ENCODE measurements around the gene CDC42BPA. TPM values are rescaled to one million over a fixed set of nuclear protein-coding genes. Genes with fewer than 3 reads are reported as not detected.
A peak's percentile ranks its signal among the peaks of the same experiment; 100 is the strongest.
"Not testable (repeated sequence)": the region's sequence is repeated elsewhere in the genome, so short reads cannot be mapped to it uniquely, and the experiment has no call there.

The CDC42BPA gene
- total and polyA plus RNA-seq, 7 experiments from 2014 or later: 0.05 to 2.0 (median 1.2) TPM; not detected in 1

GRCh38 chr1:226960256-226960655 is 358.0 kb downstream of the CDC42BPA start:
- ChIA-PET CTCF (no interaction called here), POLR2A (no interaction called here)
- peaks cover 0 to 15% (median 0%) of the 10 kb centered on the region in 11 donors for H3K9me3 Mint-ChIP-seq
- H3K36me3 Mint-ChIP-seq: peaks cover 0 to 30% (median 25%) of the 10 kb centered on the region in 5 donors
- intact Hi-C loops (cut with micrococcal nuclease): no loop called here
- H3K4me1 Mint-ChIP-seq: peaks cover 3 to 30% (median 24%) of the 10 kb centered on the region in 7 donors
- no peaks in the 10 kb centered on the region for H3K9me3 ChIP-seq (ENCODE audit: control insufficient read depth in 2 of 3, low read length in 3 of 3)
- H3K4me3 ChIP-seq (ENCODE audit: low read length): no peak overlapping the region
- H3K4me1 ChIP-seq (ENCODE audit: control insufficient read depth in 2 of 2, insufficient read depth in 2 of 2, low read length in 2 of 2): peaks cover 0 to 8% of the 10 kb centered on the region in 2 donors
- DNase-seq (no peak), ATAC-seq (peak; percentile 34)
- H3K27ac Mint-ChIP-seq: no peak overlapping the region
- no peaks in the 10 kb centered on the region for H3K27me3 Mint-ChIP-seq
- peaks cover 0 to 41% (median 0%) of the 10 kb centered on the region in 3 experiments for H3K36me3 ChIP-seq (ENCODE audit: control insufficient read depth in 2 of 3, insufficient read depth in 3 of 3, low read length in 3 of 3)
- no peak overlapping the region for H3K4me3 Mint-ChIP-seq
- no peaks in the 10 kb centered on the region for H3K27me3 ChIP-seq (ENCODE audit: control insufficient read depth in 2 of 2, insufficient read depth in 2 of 2, low read length in 2 of 2)
- H3K27ac ChIP-seq (ENCODE audit: low read depth, low read length): no peak overlapping the region

DNA sequence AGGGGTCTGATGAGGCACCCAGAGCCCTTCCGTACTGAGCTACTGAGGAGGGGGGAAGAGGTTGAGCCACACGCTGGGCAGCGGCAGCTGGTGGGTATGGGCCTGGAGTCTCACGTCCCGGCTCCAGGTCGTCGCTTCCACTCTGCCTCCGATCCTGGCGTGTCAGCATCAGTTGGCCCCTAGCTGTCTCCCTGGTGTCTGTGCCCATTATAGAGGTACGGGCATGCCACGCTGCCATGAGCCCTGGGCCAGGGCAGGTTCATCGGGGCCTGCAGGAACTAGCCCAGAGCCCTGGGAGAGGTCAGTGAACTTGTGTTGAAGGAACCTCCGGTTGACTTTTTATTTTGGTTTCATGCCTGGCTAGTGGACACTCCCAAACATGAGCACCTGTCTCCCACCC is 360.0 kb downstream of the CDC42BPA start:
- H3K9me3 Mint-ChIP-seq: peaks cover 0 to 19% (median 0%) of the 10 kb centered on the region in 11 donors
- H3K36me3 Mint-ChIP-seq: peaks cover 0 to 34% (median 31%) of the 10 kb centered on the region in 5 donors
- H3K27me3 ChIP-seq (ENCODE audit: control insufficient read depth in 2 of 2, insufficient read depth in 2 of 2, low read length in 2 of 2): no peaks in the 10 kb centered on the region
- peaks cover 0 to 25% (median 0%) of the 10 kb centered on the region in 3 experiments for H3K36me3 ChIP-seq (ENCODE audit: control insufficient read depth in 2 of 3, insufficient read depth in 3 of 3, low read length in 3 of 3)
- H3K27ac ChIP-seq (ENCODE audit: low read depth, low read length): no peak overlapping the region
- no peak overlapping the region for H3K4me3 ChIP-seq (ENCODE audit: low read length)
- DNase-seq: no peak
- no peaks in the 10 kb centered on the region for H3K9me3 ChIP-seq (ENCODE audit: control insufficient read depth in 2 of 3, low read length in 3 of 3)
- H3K4me1 ChIP-seq (ENCODE audit: control insufficient read depth in 2 of 2, insufficient read depth in 2 of 2, low read length in 2 of 2): peaks cover 0 to 8% of the 10 kb centered on the region in 2 donors
- ChIA-PET POLR2A (interaction anchor here (1.1 kb wide), 1 partner anchor 18 kb away, joined by 4 read pairs; the partner anchor contains the start of gene COQ8A), CTCF (no interaction called here)
- peak overlapping the region in 2 of 9 donors; percentile 36 to 85 for H3K27ac Mint-ChIP-seq
- no peaks in the 10 kb centered on the region for H3K27me3 Mint-ChIP-seq
- ATAC-seq: no peak
- H3K4me1 Mint-ChIP-seq: peaks cover 2 to 40% (median 33%) of the 10 kb centered on the region in 7 donors
- peak overlapping the region in 1 of 10 donors; percentile 18 for H3K4me3 Mint-ChIP-seq
- intact Hi-C loops (cut with micrococcal nuclease): no loop called here

DNA sequence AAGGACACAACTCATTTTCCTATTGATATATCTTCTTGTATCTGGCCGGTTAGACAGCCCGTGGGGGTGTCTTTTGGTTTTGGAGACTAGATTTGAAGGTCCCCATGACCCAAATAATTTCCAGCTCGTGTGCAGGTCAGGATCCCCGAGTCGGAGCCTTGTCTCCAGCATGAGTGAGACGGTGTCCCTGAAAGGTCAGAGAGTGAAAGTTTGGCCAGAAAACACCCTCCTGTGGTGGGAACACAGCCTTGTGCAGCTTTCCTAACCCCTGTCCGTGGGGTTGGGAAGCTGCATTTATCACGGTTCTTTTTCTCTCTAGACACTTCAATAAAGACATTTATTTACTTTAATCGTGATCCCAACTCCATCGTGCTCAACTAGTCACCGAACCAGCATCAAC is 360.6 kb downstream of the CDC42BPA start:
- peaks cover 0 to 8% of the 10 kb centered on the region in 2 donors for H3K4me1 ChIP-seq (ENCODE audit: control insufficient read depth in 2 of 2, insufficient read depth in 2 of 2, low read length in 2 of 2)
- ATAC-seq (no peak), DNase-seq (no peak)
- peak overlapping the region in 2 of 10 donors; percentile 18 to 27 for H3K4me3 Mint-ChIP-seq
- no peak overlapping the region for H3K4me3 ChIP-seq (ENCODE audit: low read length)
- intact Hi-C loops (cut with micrococcal nuclease): no loop called here
- ChIA-PET CTCF (interaction anchor here (0.6 kb wide), 1 partner anchor 510 kb away, joined by 3 read pairs; no protein-coding TSS in a partner anchor), POLR2A (no interaction called here)
- peaks cover 0 to 34% (median 32%) of the 10 kb centered on the region in 5 donors for H3K36me3 Mint-ChIP-seq
- peaks cover 0 to 19% (median 0%) of the 10 kb centered on the region in 3 experiments for H3K36me3 ChIP-seq (ENCODE audit: control insufficient read depth in 2 of 3, insufficient read depth in 3 of 3, low read length in 3 of 3)
- H3K27ac ChIP-seq (ENCODE audit: low read depth, low read length): no peak overlapping the region
- H3K9me3 ChIP-seq (ENCODE audit: control insufficient read depth in 2 of 3, low read length in 3 of 3): no peaks in the 10 kb centered on the region
- H3K27me3 Mint-ChIP-seq: no peaks in the 10 kb centered on the region
- H3K27ac Mint-ChIP-seq: peak overlapping the region in 4 of 9 donors; percentile 27 to 83 (median 32)
- H3K4me1 Mint-ChIP-seq: peaks cover 2 to 41% (median 37%) of the 10 kb centered on the region in 7 donors
- peaks cover 0 to 19% (median 0%) of the 10 kb centered on the region in 11 donors for H3K9me3 Mint-ChIP-seq
- H3K27me3 ChIP-seq (ENCODE audit: control insufficient read depth in 2 of 2, insufficient read depth in 2 of 2, low read length in 2 of 2): no peaks in the 10 kb centered on the region

- DNase-seq (no peak), ATAC-seq (no peak)
- peaks cover 0 to 19% (median 0%) of the 10 kb centered on the region in 11 donors for H3K9me3 Mint-ChIP-seq
- Histone ChIP-seq H3K27me3 (ENCODE audit: control insufficient read depth in 2 of 2, insufficient read depth in 2 of 2, low read length in 2 of 2) (no peaks in the 10 kb centered on the region), H3K36me3 (ENCODE audit: control insufficient read depth in 2 of 3, insufficient read depth in 3 of 3, low read length in 3 of 3) (peaks cover 0 to 14% (median 0%) of the 10 kb centered on the region in 3 experiments), H3K4me3 (ENCODE audit: low read length) (no peak overlapping the region), H3K4me1 (ENCODE audit: control insufficient read depth in 2 of 2, insufficient read depth in 2 of 2, low read length in 2 of 2) (peaks cover 0 to 8% of the 10 kb centered on the region in 2 donors), H3K27ac (ENCODE audit: low read depth, low read length) (no peak overlapping the region), H3K9me3 (ENCODE audit: control insufficient read depth in 2 of 3, low read length in 3 of 3) (no peaks in the 10 kb centered on the region)
- intact Hi-C loops (cut with micrococcal nuclease): no loop called here
- no peaks in the 10 kb centered on the region for H3K27me3 Mint-ChIP-seq
- H3K4me1 Mint-ChIP-seq: peaks cover 2 to 43% (median 37%) of the 10 kb centered on the region in 7 donors
- peak overlapping the region in 4 of 9 donors; percentile 27 to 83 (median 40) for H3K27ac Mint-ChIP-seq
- H3K4me3 Mint-ChIP-seq: no peak overlapping the region
- ChIA-PET CTCF (interaction anchor here (0.6 kb wide), 1 partner anchor 509 kb away, joined by 3 read pairs; no protein-coding TSS in a partner anchor), POLR2A (no interaction called here)
- H3K36me3 Mint-ChIP-seq: peaks cover 0 to 34% (median 32%) of the 10 kb centered on the region in 5 donors
These were observed 361.2 kb downstream of the CDC42BPA start for GRCh38 chr1:226956942-226957713.

- ATAC-seq; H3K27ac ChIP-seq (ENCODE audit: low read depth, low read length); POLR2A ChIA-PET; H3K4me1 ChIP-seq (ENCODE audit: control insufficient read depth in 2 of 2, insufficient read depth in 2 of 2, low read length in 2 of 2); H3K4me3 Mint-ChIP-seq; H3K27ac Mint-ChIP-seq; intact Hi-C loops (cut with micrococcal nuclease); DNase-seq; H3K4me3 ChIP-seq (ENCODE audit: low read length); H3K27me3 Mint-ChIP-seq; H3K36me3 ChIP-seq (ENCODE audit: control insufficient read depth in 2 of 3, insufficient read depth in 3 of 3, low read length in 3 of 3); CTCF ChIA-PET; H3K27me3 ChIP-seq (ENCODE audit: control insufficient read depth in 2 of 2, insufficient read depth in 2 of 2, low read length in 2 of 2); H3K9me3 ChIP-seq (ENCODE audit: control insufficient read depth in 2 of 3, low read length in 3 of 3): not testable (repeated sequence)
- peaks cover 0 to 34% (median 32%) of the 10 kb centered on the region in 5 donors for H3K36me3 Mint-ChIP-seq
- peaks cover 0 to 19% (median 0%) of the 10 kb centered on the region in 11 donors for H3K9me3 Mint-ChIP-seq
- H3K4me1 Mint-ChIP-seq: peaks cover 2 to 55% (median 47%) of the 10 kb centered on the region in 7 donors
These were observed 362.4 kb downstream of the CDC42BPA start for GRCh38 chr1:226955857-226956256.

DNA sequence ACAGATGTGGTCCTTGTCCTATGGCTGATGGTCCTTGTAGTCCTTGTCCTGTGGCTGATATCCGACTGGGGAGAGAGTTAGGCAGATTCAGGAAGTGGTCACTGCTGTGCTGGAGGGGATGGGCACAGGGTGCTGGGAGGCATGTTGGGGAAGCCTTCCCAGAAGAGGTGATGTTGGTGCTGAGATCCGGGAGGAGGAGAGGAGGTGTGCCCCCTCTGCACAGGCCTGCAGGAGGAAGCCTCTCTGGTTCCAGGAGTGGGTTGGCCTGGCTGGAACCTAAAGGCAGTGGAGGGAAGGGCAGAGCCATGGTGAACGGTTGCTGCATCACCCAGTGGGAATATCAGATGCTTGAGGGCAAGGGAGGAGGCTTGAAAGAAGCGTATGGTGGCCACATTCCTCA is 363.5 kb downstream of the CDC42BPA start:
- H3K4me3 ChIP-seq (ENCODE audit: low read length): no peak overlapping the region
- peaks cover 0 to 8% of the 10 kb centered on the region in 2 donors for H3K4me1 ChIP-seq (ENCODE audit: control insufficient read depth in 2 of 2, insufficient read depth in 2 of 2, low read length in 2 of 2)
- H3K4me1 Mint-ChIP-seq: peaks cover 2 to 61% (median 50%) of the 10 kb centered on the region in 7 donors
- intact Hi-C loops (cut with micrococcal nuclease): no loop called here
- H3K27me3 Mint-ChIP-seq: no peaks in the 10 kb centered on the region
- H3K27me3 ChIP-seq (ENCODE audit: control insufficient read depth in 2 of 2, insufficient read depth in 2 of 2, low read length in 2 of 2): no peaks in the 10 kb centered on the region
- peaks cover 0 to 4% (median 0%) of the 10 kb centered on the region in 3 experiments for H3K36me3 ChIP-seq (ENCODE audit: control insufficient read depth in 2 of 3, insufficient read depth in 3 of 3, low read length in 3 of 3)
- H3K27ac Mint-ChIP-seq: peak overlapping the region in 3 of 9 donors; percentile 6 to 46 (median 21)
- ChIA-PET CTCF (no interaction called here), POLR2A (no interaction called here)
- H3K9me3 Mint-ChIP-seq: peaks cover 0 to 14% (median 0%) of the 10 kb centered on the region in 11 donors
- ATAC-seq (no peak), DNase-seq (no peak)
- peaks cover 0 to 33% (median 32%) of the 10 kb centered on the region in 5 donors for H3K36me3 Mint-ChIP-seq
- H3K4me3 Mint-ChIP-seq: no peak overlapping the region
- no peaks in the 10 kb centered on the region for H3K9me3 ChIP-seq (ENCODE audit: control insufficient read depth in 2 of 3, low read length in 3 of 3)
- H3K27ac ChIP-seq (ENCODE audit: low read depth, low read length): no peak overlapping the region

Data from naive thymus-derived CD4-positive, alpha-beta T cell (primary cell).